Stomach (tissue), 9 donors: Measurements from ENCODE around the gene ZDHHC17. TPM values are rescaled to one million over a fixed set of nuclear protein-coding genes. Genes with fewer than 3 reads are reported as not detected.

Source experiments
- DNase-seq, 2 donors: peaks; one replicate each; pipeline versions ENCODE4 v3.0.0 to v3.0.0-alpha.2; 2013 to 2019
- H3K27ac ChIP-seq, 5 donors: fragments of 200-600 bp in 4 of 5; sonication (generic) in 4 of 5; one replicate each; pipeline ENCODE4 v1.5.1; 2013 to 2019; ENCODE audit warnings: mild to moderate bottlenecking in 1 of 5, moderate library complexity in 1 of 5
- H3K27me3 ChIP-seq, 3 donors: fragments of 200-600 bp; sonication (generic); one replicate each; pipeline ENCODE4 v1.5.1; 2017 to 2019; ENCODE audit warnings: mixed run types in 1 of 3
- H3K36me3 ChIP-seq, 4 donors: fragments of 200-600 bp; sonication (generic); 1 replicate in 3 of 4; 2 replicates in 1 of 4; pipeline ENCODE4 v1.5.1; 2016 to 2019
- H3K4me1 ChIP-seq, 4 donors: fragments of 200-600 bp; sonication (generic); one replicate each; pipeline ENCODE4 v1.5.1; 2016 to 2019
- H3K4me3 ChIP-seq, 4 donors: fragments of 200-600 bp; sonication (generic) in 3 of 4; one replicate each; pipeline ENCODE4 v1.5.1; 2016 to 2019; ENCODE audit warnings: mild to moderate bottlenecking in 1 of 4
- H3K9me3 ChIP-seq, 4 donors: fragments of 200-600 bp; sonication (generic); one replicate each; pipeline ENCODE4 v1.5.1; 2016 to 2019
- CTCF ChIP-seq, 7 experiments: fragments of 450-650 bp in 4 of 7; fragments of 200-600 bp in 3 of 7; sonication (generic) in 3 of 7; IDR thresholded peaks; one replicate each; pipeline ENCODE4 v1.5.1; 2016 to 2019; ENCODE audit warnings: antibody characterized with exemption in 7 of 7, control low read depth in 2 of 7, mild to moderate bottlenecking in 1 of 7
- EP300 ChIP-seq: sonication (generic); formaldehyde crosslinking; IDR thresholded peaks from one replicate; pipeline ENCODE4 v1.6.1; 2017; ENCODE audit warnings: antibody characterized with exemption
- POLR2A ChIP-seq, 4 donors: fragments of 450-650 bp; IDR thresholded peaks; one replicate each; pipeline ENCODE4 v1.6.1; 2016; ENCODE audit warnings: antibody characterized with exemption in 4 of 4, control low read depth in 2 of 4, mild to moderate bottlenecking in 1 of 4, moderate library complexity in 1 of 4
- POLR2AphosphoS5 ChIP-seq, 3 donors: sonication (generic); formaldehyde crosslinking; IDR thresholded peaks; one replicate each; pipeline ENCODE4 v1.6.1; 2016; ENCODE audit warnings: antibody characterized with exemption in 3 of 3
- WGBS, 5 donors: extraction: QIAGEN DNeasy Blood & Tissue Kit in 3 of 5; methylation state at CpG; one replicate each; pipeline versions ENCODE4 v1.1.5 to v1.1.7; 2013 to 2018; 5-methylcytosine and 5-hydroxymethylcytosine counted together
- intact Hi-C: fragments of 100-400 bp; cut with DNase I; formaldehyde crosslinking; loops from one replicate; pipeline ENCODE4 v1.15.1; 2023; ENCODE audit warnings: low total_unique reads
- polyA plus RNA-seq, 3 donors: library from polyadenylated mRNA; stranded (reverse); fragments of 200-250 nt; gene quantifications; one replicate each; pipeline ENCODE4 v1.2.3, GENCODE V29; 2013
- total RNA-seq, 5 donors: library from RNA; depleted of rRNA; stranded (reverse); fragments of >200 nt; gene quantifications; one replicate each; pipeline versions ENCODE4 v1.1.0 to v1.2.3, GENCODE V29; 2014 to 2016
- donor health status: healthy with polysubstance abuse.
- donor health status: Bipolar disorder and iron deficiency.
- donor health status: healthy.

The ZDHHC17 gene
- total and polyA plus RNA-seq, 8 donors = 2.3 to 134 (median 13.2) TPM

- WGBS, 5 donors = 70 to 84% (median 80%) methylated on average over 1 of the region's 1 CpG
- no peak overlapping the region for H3K27ac ChIP-seq
- H3K27me3 ChIP-seq = peaks cover 0 to 9% (median 8%) of the 10 kb centered on the region in 3 donors
- DNase-seq = no peak
- H3K4me1 ChIP-seq = peaks cover 9 to 29% (median 19%) of the 10 kb centered on the region in 4 donors
- H3K4me3 ChIP-seq = no peak overlapping the region
- intact Hi-C loops = no loop called here
- no peaks in the 10 kb centered on the region for H3K36me3 ChIP-seq
- H3K9me3 ChIP-seq = no peaks in the 10 kb centered on the region
- no peak for TF ChIP-seq POLR2AphosphoS5 (IDR thresholded peaks at IDR 0.05)
- no peak for TF ChIP-seq POLR2A (IDR thresholded peaks at IDR 0.05)
- TF ChIP-seq CTCF (IDR thresholded peaks at IDR 0.05) = no peak
- TF ChIP-seq EP300 = no peak
Observed at GRCh38 chr12:76882367-76882766, 118.5 kb downstream of the ZDHHC17 start.

GRCh38 chr12:76883151-76883550 lies 119.2 kb downstream of the ZDHHC17 start:
- peaks cover 0 to 7% (median 6%) of the 10 kb centered on the region in 3 donors for H3K27me3 ChIP-seq

GRCh38 chr12:76883811-76884210 lies 119.9 kb downstream of the ZDHHC17 start:
- intact Hi-C loops = no loop called here
- Histone ChIP-seq H3K4me3 (no peak overlapping the region), H3K36me3 (no peaks in the 10 kb centered on the region), H3K27me3 (peaks cover 0 to under 1% (median 0%) of the 10 kb centered on the region in 3 donors), H3K9me3 (no peaks in the 10 kb centered on the region), H3K27ac (no peak overlapping the region), H3K4me1 (peaks cover 4 to 16% (median 11%) of the 10 kb centered on the region in 4 donors)
- no peak for TF ChIP-seq CTCF (IDR thresholded peaks at IDR 0.05)
- no peak for TF ChIP-seq EP300
- peak in 1 of 2 donors; percentile 79 for DNase-seq
- WGBS, 5 donors = 61 to 70% (median 63%) methylated on average over 2 of the region's 2 CpGs

More at GRCh38 chr12:76883151-76883550, 119.2 kb downstream of the ZDHHC17 start:
- no peak for TF ChIP-seq CTCF (IDR thresholded peaks at IDR 0.05)
- no peak for TF ChIP-seq EP300
- TF ChIP-seq POLR2AphosphoS5 (IDR thresholded peaks at IDR 0.05) = no peak
- TF ChIP-seq POLR2A (IDR thresholded peaks at IDR 0.05) = no peak
- no peak for DNase-seq
- 84 to 93% (median 90%) methylated on average over 6 of the region's 6 CpGs for WGBS, 5 donors
- intact Hi-C loops = no loop called here
- H3K4me3 ChIP-seq = no peak overlapping the region
- H3K4me1 ChIP-seq = peaks cover 9 to 21% (median 13%) of the 10 kb centered on the region in 4 donors
- no peaks in the 10 kb centered on the region for H3K9me3 ChIP-seq
- no peak overlapping the region for H3K27ac ChIP-seq
- H3K36me3 ChIP-seq = no peaks in the 10 kb centered on the region

- intact Hi-C loops = no loop called here
- H3K4me1 ChIP-seq = no peaks in the 10 kb centered on the region
- TF ChIP-seq POLR2AphosphoS5 (IDR thresholded peaks at IDR 0.05) (no peak), POLR2A (IDR thresholded peaks at IDR 0.05) (no peak)
- no peak for DNase-seq
- no peaks in the 10 kb centered on the region for H3K9me3 ChIP-seq
- no peak overlapping the region for H3K27ac ChIP-seq
- H3K27me3 ChIP-seq = no peaks in the 10 kb centered on the region
- no peak overlapping the region for H3K4me3 ChIP-seq
- H3K36me3 ChIP-seq = no peaks in the 10 kb centered on the region
- WGBS, 5 donors = 91 to 100% (median 98%) methylated on average over 1 of the region's 1 CpG
Observed at GRCh38 chr12:76888775-76889174, 124.9 kb downstream of the ZDHHC17 start.
